ENCODE measurements around the gene E2F3. TPM values are rescaled to one million over a fixed set of nuclear protein-coding genes. Genes with fewer than 3 reads are reported as not detected.
A peak's percentile ranks its signal among the peaks of the same experiment; 100 is the strongest.

Gene E2F3
- total RNA-seq, 1 experiment from 2014 or later, result 27.1 TPM

DNA sequence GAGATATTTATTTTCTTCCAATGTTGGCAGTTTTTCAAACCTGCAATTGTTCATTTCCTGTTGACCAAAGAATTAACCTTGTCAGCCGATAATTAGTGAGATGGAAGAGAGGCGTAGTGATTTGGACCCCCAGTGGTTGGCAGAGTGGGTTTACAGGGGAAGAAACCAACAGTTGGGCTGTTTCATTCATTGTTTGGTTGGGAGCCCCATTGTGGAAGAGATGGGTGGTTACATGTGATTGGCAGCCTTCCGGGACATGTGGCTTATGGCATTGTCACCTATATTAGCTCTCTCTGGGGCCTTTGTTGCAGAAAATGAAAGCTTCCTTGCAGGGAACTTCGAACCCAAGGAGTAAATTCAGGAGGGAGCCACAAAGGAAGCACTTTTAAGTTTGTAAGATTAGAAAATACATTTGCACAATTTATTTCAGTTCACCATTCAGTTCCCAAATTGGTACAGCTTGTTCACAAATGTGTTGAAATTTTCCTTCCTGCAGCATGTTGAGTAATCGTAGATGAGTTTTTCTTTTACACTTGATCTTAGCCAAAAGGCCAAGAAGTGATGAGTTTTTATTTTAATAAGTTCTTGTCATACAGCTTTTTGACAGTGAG, 82.3 kb downstream of the E2F3 start:
- peaks cover 14% of the 10 kb centered on the region for H3K79me2 ChIP-seq (ENCODE audit: insufficient read depth, low read length)
- no peak for TF ChIP-seq FOSL1 (IDR thresholded peaks at IDR 0.05; ENCODE audit: low read depth)
- TF ChIP-seq JUND (IDR thresholded peaks at IDR 0.05), result no peak
- no peak for TF ChIP-seq SIN3A (IDR thresholded peaks at IDR 0.05; ENCODE audit: low read depth)
- TF ChIP-seq, protein P1, sequence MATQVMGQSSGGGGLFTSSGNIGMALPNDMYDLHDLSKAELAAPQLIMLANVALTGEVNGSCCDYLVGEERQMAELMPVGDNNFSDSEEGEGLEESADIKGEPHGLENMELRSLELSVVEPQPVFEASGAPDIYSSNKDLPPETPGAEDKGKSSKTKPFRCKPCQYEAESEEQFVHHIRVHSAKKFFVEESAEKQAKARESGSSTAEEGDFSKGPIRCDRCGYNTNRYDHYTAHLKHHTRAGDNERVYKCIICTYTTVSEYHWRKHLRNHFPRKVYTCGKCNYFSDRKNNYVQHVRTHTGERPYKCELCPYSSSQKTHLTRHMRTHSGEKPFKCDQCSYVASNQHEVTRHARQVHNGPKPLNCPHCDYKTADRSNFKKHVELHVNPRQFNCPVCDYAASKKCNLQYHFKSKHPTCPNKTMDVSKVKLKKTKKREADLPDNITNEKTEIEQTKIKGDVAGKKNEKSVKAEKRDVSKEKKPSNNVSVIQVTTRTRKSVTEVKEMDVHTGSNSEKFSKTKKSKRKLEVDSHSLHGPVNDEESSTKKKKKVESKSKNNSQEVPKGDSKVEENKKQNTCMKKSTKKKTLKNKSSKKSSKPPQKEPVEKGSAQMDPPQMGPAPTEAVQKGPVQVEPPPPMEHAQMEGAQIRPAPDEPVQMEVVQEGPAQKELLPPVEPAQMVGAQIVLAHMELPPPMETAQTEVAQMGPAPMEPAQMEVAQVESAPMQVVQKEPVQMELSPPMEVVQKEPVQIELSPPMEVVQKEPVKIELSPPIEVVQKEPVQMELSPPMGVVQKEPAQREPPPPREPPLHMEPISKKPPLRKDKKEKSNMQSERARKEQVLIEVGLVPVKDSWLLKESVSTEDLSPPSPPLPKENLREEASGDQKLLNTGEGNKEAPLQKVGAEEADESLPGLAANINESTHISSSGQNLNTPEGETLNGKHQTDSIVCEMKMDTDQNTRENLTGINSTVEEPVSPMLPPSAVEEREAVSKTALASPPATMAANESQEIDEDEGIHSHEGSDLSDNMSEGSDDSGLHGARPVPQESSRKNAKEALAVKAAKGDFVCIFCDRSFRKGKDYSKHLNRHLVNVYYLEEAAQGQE (IDR thresholded peaks at IDR 0.05; ENCODE audit: low read depth), result no peak
- no peak for TF ChIP-seq EZH2 (IDR thresholded peaks at IDR 0.05)
- TF ChIP-seq, protein P2, sequence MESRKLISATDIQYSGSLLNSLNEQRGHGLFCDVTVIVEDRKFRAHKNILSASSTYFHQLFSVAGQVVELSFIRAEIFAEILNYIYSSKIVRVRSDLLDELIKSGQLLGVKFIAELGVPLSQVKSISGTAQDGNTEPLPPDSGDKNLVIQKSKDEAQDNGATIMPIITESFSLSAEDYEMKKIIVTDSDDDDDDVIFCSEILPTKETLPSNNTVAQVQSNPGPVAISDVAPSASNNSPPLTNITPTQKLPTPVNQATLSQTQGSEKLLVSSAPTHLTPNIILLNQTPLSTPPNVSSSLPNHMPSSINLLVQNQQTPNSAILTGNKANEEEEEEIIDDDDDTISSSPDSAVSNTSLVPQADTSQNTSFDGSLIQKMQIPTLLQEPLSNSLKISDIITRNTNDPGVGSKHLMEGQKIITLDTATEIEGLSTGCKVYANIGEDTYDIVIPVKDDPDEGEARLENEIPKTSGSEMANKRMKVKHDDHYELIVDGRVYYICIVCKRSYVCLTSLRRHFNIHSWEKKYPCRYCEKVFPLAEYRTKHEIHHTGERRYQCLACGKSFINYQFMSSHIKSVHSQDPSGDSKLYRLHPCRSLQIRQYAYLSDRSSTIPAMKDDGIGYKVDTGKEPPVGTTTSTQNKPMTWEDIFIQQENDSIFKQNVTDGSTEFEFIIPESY (IDR thresholded peaks at IDR 0.05; ENCODE audit: extremely low read depth, insufficient replicate concordance, low read length), result no peak
- POLR2A ChIA-PET, result no interaction called here
- intact Hi-C loops (cut with micrococcal nuclease), result no loop called here
- H3K4me3 ChIP-seq (replicated peaks in 1 of 2; ENCODE audit: low read depth in 1 of 2, low read length in 2 of 2), result no peak overlapping the region
- H3K9me3 ChIP-seq (ENCODE audit: control insufficient read depth in 1 of 2, insufficient read depth in 1 of 2, low read depth in 1 of 2, low read length in 2 of 2), result no peaks in the 10 kb centered on the region
- BruUV-seq (replicated peaks), result TSS peak; percentile 2
- H3K36me3 ChIP-seq (ENCODE audit: control insufficient read depth in 1 of 2, insufficient read depth in 2 of 2, low read length in 2 of 2), result peaks cover 48 to 56% of the 10 kb centered on the region in 2 experiments
- H3K9ac ChIP-seq (ENCODE audit: low read length), result no peak overlapping the region
- no peak for DNase-seq (ENCODE audit: low read depth, low spot score)
- no peaks in the 10 kb centered on the region for H3K27me3 ChIP-seq (ENCODE audit: insufficient read depth, low read length)
- RAD21 ChIA-PET (ENCODE audit: low non-redundant PET in 1 of 2, low total read pairs in 2 of 2, uncharacterized antibody in 2 of 2, unreplicated experiment in 2 of 2), result no interaction called here
- peak; percentile 44; the same call in 1 of the 2 replicates for ATAC-seq
- no peaks in the 10 kb centered on the region for H3K9me2 ChIP-seq (ENCODE audit: insufficient read depth)
- H2AFZ ChIP-seq (ENCODE audit: low read depth, low read length, poor library complexity, severe bottlenecking), result no peak overlapping the region
- no peaks in the 10 kb centered on the region for H4K20me1 ChIP-seq (ENCODE audit: insufficient read depth)
- CTCF ChIA-PET, result no interaction called here
- no peak overlapping the region for H3K27ac ChIP-seq (ENCODE audit: low read depth, low read length)
- H3K4me1 ChIP-seq (ENCODE audit: control insufficient read depth in 1 of 2, insufficient read depth in 2 of 2, low read length in 2 of 2), result no peaks in the 10 kb centered on the region
- no peak overlapping the region for H3K4me2 ChIP-seq (ENCODE audit: low read length)
